Breast epithelium (tissue), 4 donors: ENCODE measurements around the gene EEF1AKMT1. TPM values are rescaled to one million over a fixed set of nuclear protein-coding genes. Genes with fewer than 3 reads are reported as not detected.

ENCODE experiments used
- DNase-seq, 2 donors: peaks; one replicate each; pipeline ENCODE4 v3.0.0-alpha.2; 2019; ENCODE audit warnings: low spot score in 2 of 2
- H3K27ac ChIP-seq, 2 donors: fragments of 200-600 bp; sonication (generic) in 1 of 2; one replicate each; pipeline ENCODE4 v1.5.1; 2016 to 2019; ENCODE audit warnings: mild to moderate bottlenecking in 1 of 2
- H3K27me3 ChIP-seq, 2 donors: fragments of 200-600 bp; sonication (generic) in 1 of 2; one replicate each; pipeline versions ENCODE4 v1.5.1 to v1.6.0; 2017 to 2019; ENCODE audit warnings: control low read depth in 1 of 2, mild to moderate bottlenecking in 1 of 2
- H3K36me3 ChIP-seq: fragments of 200-600 bp; one replicate; pipeline ENCODE4 v1.5.1; 2019
- H3K4me1 ChIP-seq, 2 donors: fragments of 200-600 bp; sonication (generic); one replicate each; pipeline ENCODE4 v1.5.1; 2016 to 2019; ENCODE audit warnings: control low read depth in 1 of 2
- H3K4me3 ChIP-seq, 3 donors: fragments of 200-600 bp; sonication (generic); 1 replicate in 2 of 3; 2 replicates in 1 of 3; pipeline ENCODE4 v1.5.1; 2016 to 2019; ENCODE audit warnings: mild to moderate bottlenecking in 3 of 3, moderate library complexity in 2 of 3
- H3K9me3 ChIP-seq, 2 donors: fragments of 200-600 bp; sonication (generic) in 1 of 2; one replicate each; pipeline ENCODE4 v1.5.1; 2016 to 2019; ENCODE audit warnings: control low read depth in 1 of 2
- CTCF ChIP-seq, 3 donors: fragments of 450-650 bp; IDR thresholded peaks; one replicate each; pipeline ENCODE4 v1.5.1; 2016 to 2017; ENCODE audit warnings: antibody characterized with exemption in 3 of 3, mild to moderate bottlenecking in 3 of 3, moderate library complexity in 3 of 3
- POLR2A ChIP-seq: fragments of 450-650 bp; IDR thresholded peaks from one replicate; pipeline ENCODE4 v1.6.1; 2016; ENCODE audit warnings: antibody characterized with exemption, mild to moderate bottlenecking, moderate library complexity
- POLR2AphosphoS5 ChIP-seq, 3 donors: sonication (generic); formaldehyde crosslinking; IDR thresholded peaks; one replicate each; pipeline ENCODE4 v1.6.1; 2017; ENCODE audit warnings: antibody characterized with exemption in 3 of 3
- intact Hi-C: fragments of 100-400 bp; cut with DNase I; formaldehyde crosslinking; loops from one replicate; pipeline ENCODE4 v1.15.1; 2023; ENCODE audit warnings: low total_unique reads
- total RNA-seq, 3 donors: library from RNA; depleted of rRNA; stranded (reverse); fragments of >200 nt; gene quantifications; one replicate each; pipeline ENCODE4 v1.1.0, GENCODE V29; 2016

Gene EEF1AKMT1
- total RNA-seq, 3 donors from 2014 or later = 9.0 to 16.1 (median 13.5) TPM

GRCh38 chr13:20696073-20696472 lies 77.7 kb downstream of the EEF1AKMT1 start:
- DNase-seq = no peak
- H3K27ac ChIP-seq = no peak overlapping the region
- no peak for TF ChIP-seq POLR2AphosphoS5 (IDR thresholded peaks at IDR 0.05)
- TF ChIP-seq POLR2A = no peak
- no peak for TF ChIP-seq CTCF (IDR thresholded peaks at IDR 0.05)
- no peaks in the 10 kb centered on the region for H3K36me3 ChIP-seq
- no peak overlapping the region for H3K4me3 ChIP-seq
- H3K4me1 ChIP-seq = no peaks in the 10 kb centered on the region
- intact Hi-C loops = no loop called here
- no peaks in the 10 kb centered on the region for H3K9me3 ChIP-seq
- H3K27me3 ChIP-seq = no peaks in the 10 kb centered on the region

GRCh38 chr13:20691616-20692015 lies 82.1 kb downstream of the EEF1AKMT1 start:
- no peak for TF ChIP-seq POLR2AphosphoS5 (IDR thresholded peaks at IDR 0.05)
- no peak for TF ChIP-seq CTCF (IDR thresholded peaks at IDR 0.05)
- no peak for TF ChIP-seq POLR2A
- H3K27ac ChIP-seq = no peak overlapping the region
- no peaks in the 10 kb centered on the region for H3K36me3 ChIP-seq
- intact Hi-C loops = no loop called here
- no peaks in the 10 kb centered on the region for H3K4me1 ChIP-seq
- H3K27me3 ChIP-seq = no peaks in the 10 kb centered on the region
- no peak for DNase-seq
- no peaks in the 10 kb centered on the region for H3K9me3 ChIP-seq
- no peak overlapping the region for H3K4me3 ChIP-seq

GRCh38 chr13:20689291-20689690 lies 84.5 kb downstream of the EEF1AKMT1 start:
- Histone ChIP-seq H3K36me3 (no peaks in the 10 kb centered on the region), H3K4me3 (no peak overlapping the region), H3K27me3 (no peaks in the 10 kb centered on the region), H3K4me1 (no peaks in the 10 kb centered on the region), H3K27ac (no peak overlapping the region), H3K9me3 (no peaks in the 10 kb centered on the region)
- DNase-seq = no peak
- intact Hi-C loops = no loop called here
- TF ChIP-seq POLR2A (no peak), POLR2AphosphoS5 (IDR thresholded peaks at IDR 0.05) (no peak), CTCF (IDR thresholded peaks at IDR 0.05) (no peak)

GRCh38 chr13:20686863-20687579 lies 86.7 kb downstream of the EEF1AKMT1 start:
- TF ChIP-seq CTCF (IDR thresholded peaks at IDR 0.05) = no peak
- TF ChIP-seq POLR2A = no peak
- TF ChIP-seq POLR2AphosphoS5 (IDR thresholded peaks at IDR 0.05) = no peak
- intact Hi-C loops = no loop called here
- DNase-seq = no peak
- Histone ChIP-seq H3K27me3 (no peaks in the 10 kb centered on the region), H3K4me3 (no peak overlapping the region), H3K36me3 (no peaks in the 10 kb centered on the region), H3K4me1 (no peaks in the 10 kb centered on the region), H3K9me3 (no peaks in the 10 kb centered on the region), H3K27ac (no peak overlapping the region)

- TF ChIP-seq POLR2A (no peak), POLR2AphosphoS5 (IDR thresholded peaks at IDR 0.05) (no peak), CTCF (IDR thresholded peaks at IDR 0.05) (no peak)
- Histone ChIP-seq H3K27me3 (no peaks in the 10 kb centered on the region), H3K4me1 (no peaks in the 10 kb centered on the region), H3K27ac (no peak overlapping the region), H3K36me3 (no peaks in the 10 kb centered on the region), H3K4me3 (no peak overlapping the region), H3K9me3 (no peaks in the 10 kb centered on the region)
- intact Hi-C loops = no loop called here
- no peak for DNase-seq
These were observed 87.6 kb downstream of the EEF1AKMT1 start for GRCh38 chr13:20686167-20686566.
